ENCODE data around the gene PTPRZ1.

DNA sequence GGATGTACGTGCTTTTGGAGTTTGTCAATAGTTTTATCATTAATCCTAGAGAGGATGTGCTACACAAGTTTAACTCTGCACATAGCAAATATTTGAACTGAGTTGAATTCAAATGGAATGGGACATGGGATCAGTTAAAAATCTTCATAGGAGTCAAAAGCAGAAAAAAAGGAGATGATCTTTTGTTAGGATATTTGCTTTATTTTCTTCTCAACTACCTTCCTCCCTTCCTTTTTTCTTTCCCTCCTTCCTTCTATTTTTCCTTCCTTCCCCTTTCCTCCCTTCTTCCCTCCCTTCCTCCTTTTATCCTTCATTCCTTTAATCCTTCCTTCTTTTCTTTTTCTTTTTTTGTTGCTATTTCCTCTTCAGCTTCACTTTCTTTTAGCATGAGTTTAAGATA lies 6.6 kb downstream of the PTPRZ1 start:
- no peak for TF ChIP-seq TAF1 (IDR thresholded peaks at IDR 0.05; ENCODE audit: borderline replicate concordance, insufficient read depth, low read length)
- no peak for TF ChIP-seq POLR2AphosphoS5 (IDR thresholded peaks at IDR 0.05; ENCODE audit: low read depth, low read length)
- TF ChIP-seq SIN3A (IDR thresholded peaks at IDR 0.05; ENCODE audit: borderline replicate concordance, insufficient read depth, low read length): no peak
